LNCaP clone FGC (cell line): ENCODE measurements around the gene MYMX.
"Not testable (repeated sequence)": the region's sequence is repeated elsewhere in the genome, so short reads cannot be mapped to it uniquely, and the experiment has no call there.

ENCODE experiments used
- DNase-seq: peaks from one replicate; pipeline ENCODE4 v3.0.0-alpha.2; 2011; ENCODE audit warnings: low read depth
- H3K4me3 ChIP-seq: 2 replicates; pipeline ENCODE4 v1.5.1; 2011; ENCODE audit warnings: mild to moderate bottlenecking, low read depth, low read length, control low read depth
- CTCF ChIP-seq: IDR thresholded peaks from 2 replicates; pipeline ENCODE4 v1.5.1; 2012; ENCODE audit warnings: mild to moderate bottlenecking; ENCODE audit not compliant: control insufficient read depth, insufficient read depth; ENCODE audit errors: extremely low read depth

The MYMX gene

GRCh38 chr6:44228433-44228832 is 11.7 kb downstream of the MYMX start:
- no peak overlapping the region for H3K4me3 ChIP-seq
- no peak for DNase-seq
- no peak for TF ChIP-seq CTCF

- H3K4me3 ChIP-seq, result no peak overlapping the region
- TF ChIP-seq CTCF, result no peak
- DNase-seq, result no peak
Observed at GRCh38 chr6:44228836-44229235, 12.1 kb downstream of the MYMX start.

GRCh38 chr6:44229376-44230033 is 12.8 kb downstream of the MYMX start:
- no peak overlapping the region for H3K4me3 ChIP-seq
- no peak for TF ChIP-seq CTCF
- DNase-seq, result no peak

GRCh38 chr6:44230034-44230675 is 13.4 kb downstream of the MYMX start:
- no peak for TF ChIP-seq CTCF

GRCh38 chr6:44231426-44231825 is 14.7 kb downstream of the MYMX start:
- not testable (repeated sequence) for H3K4me3 ChIP-seq, DNase-seq

More at GRCh38 chr6:44230034-44230675, 13.4 kb downstream of the MYMX start:
- no peak overlapping the region for H3K4me3 ChIP-seq
- DNase-seq, result no peak

- no peak for DNase-seq
- no peak overlapping the region for H3K4me3 ChIP-seq
- no peak for TF ChIP-seq CTCF
Observed at GRCh38 chr6:44232676-44233566, 16.2 kb downstream of the MYMX start.

- no peak overlapping the region for H3K4me3 ChIP-seq
- TF ChIP-seq CTCF, result no peak
- DNase-seq, result no peak
Observed at GRCh38 chr6:44233567-44234100, 16.9 kb downstream of the MYMX start.
